Fibroblast of gingiva (primary cell): Measurements from ENCODE around the gene ERGIC3.
"Not testable (repeated sequence)": the region's sequence is repeated elsewhere in the genome, so short reads cannot be mapped to it uniquely, and the experiment has no call there.

Experiments used
- DNase-seq: peaks from one replicate; pipeline ENCODE4 v3.0.0-alpha.2; 2011; ENCODE audit warnings: low read depth

ERGIC3 gene

DNA sequence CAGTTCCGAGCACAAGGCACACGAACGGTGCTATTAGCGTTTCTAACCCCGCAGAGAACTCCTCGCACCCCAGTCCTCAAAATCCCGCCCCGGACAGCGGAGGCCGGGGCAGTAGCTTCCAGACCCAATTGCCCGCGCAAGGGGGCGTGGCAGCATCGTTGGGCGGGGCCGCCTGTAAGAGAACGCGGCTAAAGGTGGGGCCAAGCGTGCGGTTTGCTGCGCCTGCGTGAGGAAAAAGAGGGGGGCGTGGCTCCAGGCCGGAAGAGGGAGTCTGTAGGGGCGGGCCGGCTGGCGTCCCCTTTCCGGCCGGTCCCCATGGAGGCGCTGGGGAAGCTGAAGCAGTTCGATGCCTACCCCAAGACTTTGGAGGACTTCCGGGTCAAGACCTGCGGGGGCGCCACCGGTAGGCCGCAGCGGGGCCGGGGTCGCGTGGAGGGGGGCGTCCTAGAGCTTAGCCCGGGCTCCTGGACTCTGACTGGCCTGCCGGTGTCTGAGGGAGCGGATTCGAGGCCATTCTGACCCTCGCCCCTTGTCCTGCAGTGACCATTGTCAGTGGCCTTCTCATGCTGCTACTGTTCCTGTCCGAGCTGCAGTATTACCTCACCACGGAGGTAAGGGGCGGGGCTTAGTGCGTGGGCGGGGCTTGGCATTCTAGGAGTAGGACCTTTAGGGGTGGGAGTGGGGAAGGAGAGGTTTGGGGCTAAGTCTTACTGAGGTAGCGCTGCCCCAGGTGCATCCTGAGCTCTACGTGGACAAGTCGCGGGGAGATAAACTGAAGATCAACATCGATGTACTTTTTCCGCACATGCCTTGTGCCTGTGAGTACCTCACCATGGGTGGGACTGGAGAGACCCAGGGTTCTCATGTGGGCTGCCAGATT is at the start of gene ERGIC3:
Gene ERGIC3, plus strand, starts transcription at position 296 of the 880 bp plus-strand sequence. Its CDS starts 20 bp downstream, at position 316.
- peak; percentile 93 for DNase-seq

DNA sequence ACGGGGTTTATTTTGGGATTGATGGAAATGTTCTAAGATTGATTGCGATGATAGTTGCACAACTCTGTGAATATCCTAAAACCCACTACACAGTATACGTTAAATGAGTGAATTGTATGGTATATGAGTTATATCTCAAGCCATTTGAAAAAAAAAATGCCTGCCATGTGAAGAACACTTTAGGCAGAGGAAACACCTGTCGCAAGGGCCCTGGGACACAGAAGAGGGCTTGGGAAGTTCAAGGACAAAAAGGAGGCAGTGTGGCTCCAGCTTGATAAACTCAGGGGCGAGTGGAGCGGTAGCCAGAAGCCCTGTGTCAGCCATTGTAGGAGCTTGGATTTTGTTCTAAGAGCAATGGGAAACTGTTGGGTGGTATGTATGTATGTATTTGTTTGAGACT is 49.5 kb upstream of the ERGIC3 start:
- no peak for DNase-seq

- no peak for DNase-seq
These were observed 45.4 kb upstream of the ERGIC3 start for GRCh38 chr20:35496481-35496880.

- no peak for DNase-seq
These were observed 44.6 kb upstream of the ERGIC3 start for GRCh38 chr20:35497320-35497719.

DNA sequence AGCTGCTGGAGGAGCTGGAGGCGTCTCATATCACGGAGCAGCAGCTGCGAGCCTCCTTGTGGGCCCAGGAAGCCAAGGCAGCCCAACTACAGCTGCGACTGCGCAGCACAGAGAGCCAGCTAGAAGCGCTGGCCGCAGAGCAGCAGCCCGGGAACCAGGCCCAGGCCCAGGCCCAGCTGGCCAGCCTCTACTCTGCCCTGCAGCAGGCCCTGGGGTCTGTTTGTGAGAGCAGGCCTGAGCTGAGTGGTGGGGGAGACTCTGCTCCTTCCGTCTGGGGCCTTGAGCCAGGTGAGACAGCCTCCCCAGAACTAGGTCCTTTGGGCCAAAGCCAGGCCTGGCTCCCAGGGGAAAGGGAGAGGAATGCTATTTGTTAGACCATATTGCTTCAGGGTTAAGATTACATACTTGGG is 44.1 kb upstream of the ERGIC3 start:
- DNase-seq: no peak

DNA sequence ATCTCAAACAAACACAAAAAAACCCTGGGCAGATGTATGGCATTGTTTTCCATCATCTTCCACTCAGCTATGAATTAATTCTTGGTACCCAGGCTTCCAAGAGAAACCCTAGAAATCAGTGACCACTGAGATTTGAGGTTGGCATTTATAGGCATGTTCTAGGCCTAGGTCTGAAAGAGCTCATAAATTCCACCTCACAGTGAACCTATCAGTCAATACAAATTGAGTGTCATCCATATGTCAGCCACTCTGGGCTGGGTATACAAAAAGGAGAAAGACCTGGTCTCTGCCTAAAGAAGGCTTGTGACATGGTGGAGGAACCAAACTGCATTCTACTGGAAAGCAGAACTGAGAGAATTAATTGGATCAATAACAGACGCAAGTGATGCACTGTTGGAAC is 42.6 kb upstream of the ERGIC3 start:
- DNase-seq: no peak

- no peak for DNase-seq
These were observed 39.5 kb upstream of the ERGIC3 start for GRCh38 chr20:35502352-35502751.

- DNase-seq: no peak
These were observed 38.6 kb upstream of the ERGIC3 start for GRCh38 chr20:35503281-35503680.

DNA sequence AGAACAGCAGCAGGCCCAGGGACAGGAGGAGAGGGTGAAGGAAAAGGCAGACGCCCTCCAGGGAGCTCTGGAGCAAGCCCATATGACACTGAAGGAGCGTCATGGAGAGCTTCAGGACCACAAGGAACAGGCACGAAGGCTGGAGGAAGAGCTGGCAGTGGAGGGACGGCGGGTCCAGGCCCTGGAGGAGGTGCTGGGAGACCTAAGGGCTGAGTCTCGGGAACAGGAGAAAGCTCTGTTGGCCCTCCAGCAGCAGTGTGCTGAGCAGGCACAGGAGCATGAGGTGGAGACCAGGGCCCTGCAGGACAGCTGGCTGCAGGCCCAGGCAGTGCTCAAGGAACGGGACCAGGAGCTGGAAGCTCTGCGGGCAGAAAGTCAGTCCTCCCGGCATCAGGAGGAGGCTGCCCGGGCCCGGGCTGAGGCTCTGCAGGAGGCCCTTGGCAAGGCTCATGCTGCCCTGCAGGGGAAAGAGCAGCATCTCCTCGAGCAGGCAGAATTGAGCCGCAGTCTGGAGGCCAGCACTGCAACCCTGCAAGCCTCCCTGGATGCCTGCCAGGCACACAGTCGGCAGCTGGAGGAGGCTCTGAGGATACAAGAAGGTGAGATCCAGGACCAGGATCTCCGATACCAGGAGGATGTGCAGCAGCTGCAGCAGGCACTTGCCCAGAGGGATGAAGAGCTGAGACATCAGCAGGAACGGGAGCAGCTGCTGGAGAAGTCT is 37.9 kb upstream of the ERGIC3 start:
- no peak for DNase-seq

GRCh38 chr20:35504751-35505150 is 37.1 kb upstream of the ERGIC3 start:
- no peak for DNase-seq

GRCh38 chr20:35506179-35506578 is 35.7 kb upstream of the ERGIC3 start:
- no peak for DNase-seq

GRCh38 chr20:35506872-35507638 is 34.8 kb upstream of the ERGIC3 start:
- DNase-seq: no peak

DNA sequence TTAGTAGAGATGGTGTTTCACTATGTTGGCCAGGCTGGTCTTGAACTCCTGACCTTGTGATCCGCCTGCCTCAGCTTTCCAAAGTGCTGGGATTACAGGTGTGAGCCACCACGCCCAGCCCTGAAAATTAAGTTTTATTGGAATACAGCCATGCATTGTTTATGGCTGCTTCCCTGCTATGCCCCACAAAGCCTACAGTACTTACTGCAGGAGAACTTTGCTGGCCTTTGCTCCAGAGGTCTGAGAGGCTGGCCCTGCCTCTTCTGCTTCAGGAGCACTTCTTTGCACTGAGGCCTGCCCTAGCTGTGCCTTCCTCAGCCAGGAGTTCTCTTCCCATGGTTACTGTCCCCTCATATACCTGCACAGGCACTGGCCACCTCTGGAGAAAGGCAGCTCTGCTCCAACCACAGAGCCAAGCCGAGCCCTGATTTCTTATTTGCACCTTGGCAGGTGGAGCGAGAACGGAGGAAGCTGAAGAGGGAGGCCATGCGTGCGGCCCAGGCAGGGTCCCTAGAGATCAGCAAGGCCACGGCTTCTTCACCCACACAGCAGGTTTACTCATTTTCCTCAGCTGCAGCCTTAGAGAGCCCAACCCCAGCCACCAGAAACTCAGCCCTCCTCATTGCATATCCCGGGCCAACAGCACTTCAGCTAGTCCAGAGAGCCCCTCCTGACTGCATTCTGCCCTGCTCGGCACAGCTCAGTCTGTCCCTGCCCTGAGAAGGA is 33.2 kb upstream of the ERGIC3 start:
- DNase-seq: no peak

DNA sequence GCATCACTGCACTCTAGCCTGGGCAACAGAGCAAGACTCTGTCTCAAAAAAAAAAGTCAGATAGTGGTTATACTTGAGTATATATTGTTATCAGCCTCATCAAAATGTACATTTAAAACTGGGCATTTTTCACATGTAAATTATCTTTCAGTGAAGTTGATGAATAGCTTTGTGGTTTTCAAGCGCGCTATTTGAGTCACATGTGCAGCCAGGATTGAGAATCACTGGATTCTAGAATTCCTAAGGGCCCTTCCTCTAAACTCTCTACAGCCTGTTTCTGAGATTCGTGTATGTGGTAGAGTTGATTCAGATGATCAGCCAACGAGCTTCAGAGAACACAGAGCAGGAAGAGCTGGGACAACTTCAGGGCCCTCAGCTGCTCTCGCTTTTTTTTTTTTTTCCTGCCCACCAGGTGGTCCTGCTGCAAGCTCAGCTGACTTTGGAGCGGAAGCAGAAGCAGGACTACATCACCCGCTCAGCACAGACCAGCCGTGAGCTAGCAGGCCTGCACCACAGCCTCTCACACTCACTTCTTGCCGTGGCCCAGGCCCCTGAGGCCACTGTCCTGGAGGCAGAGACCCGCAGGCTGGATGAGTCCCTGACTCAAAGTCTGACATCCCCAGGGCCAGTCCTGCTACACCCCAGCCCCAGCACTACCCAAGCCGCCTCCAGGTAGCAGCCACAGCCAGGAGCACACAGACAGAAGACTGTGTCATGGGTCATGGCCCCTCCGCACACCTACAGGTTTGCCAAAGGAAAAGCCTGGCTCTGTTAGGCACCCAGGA is 30.7 kb upstream of the ERGIC3 start:
- DNase-seq: no peak

DNA sequence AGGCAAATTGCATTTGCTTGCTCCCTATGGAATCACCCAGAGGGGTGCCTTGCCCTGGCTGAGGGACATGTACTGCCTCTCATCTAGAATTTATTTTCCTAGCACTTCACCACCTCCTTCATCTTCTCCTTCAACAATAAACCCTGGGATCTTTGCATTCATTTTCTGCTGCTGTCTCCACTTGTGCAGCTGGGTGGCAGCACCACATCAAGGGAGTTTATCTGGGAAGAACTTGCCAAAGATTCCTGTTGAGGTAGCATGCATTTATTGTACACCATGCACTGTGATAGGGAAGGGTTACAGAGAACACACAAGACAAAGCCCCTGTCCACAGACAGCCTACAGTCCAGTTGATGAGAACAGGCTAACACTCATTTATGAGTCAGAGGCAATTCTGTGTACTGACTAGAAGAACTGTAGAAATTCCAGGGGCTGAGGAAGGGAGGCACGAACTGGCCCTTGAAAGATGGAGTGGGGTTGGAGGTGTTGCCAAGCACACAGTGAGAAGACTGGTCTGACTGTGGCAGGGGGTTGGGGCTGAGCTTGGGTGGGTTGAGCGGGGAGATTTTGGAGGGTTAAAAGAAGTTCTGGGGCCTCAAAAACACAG is 30.0 kb upstream of the ERGIC3 start:
- DNase-seq: peak; percentile 35

GRCh38 chr20:35514371-35514932 is 27.4 kb upstream of the ERGIC3 start:
- DNase-seq: no peak

DNA sequence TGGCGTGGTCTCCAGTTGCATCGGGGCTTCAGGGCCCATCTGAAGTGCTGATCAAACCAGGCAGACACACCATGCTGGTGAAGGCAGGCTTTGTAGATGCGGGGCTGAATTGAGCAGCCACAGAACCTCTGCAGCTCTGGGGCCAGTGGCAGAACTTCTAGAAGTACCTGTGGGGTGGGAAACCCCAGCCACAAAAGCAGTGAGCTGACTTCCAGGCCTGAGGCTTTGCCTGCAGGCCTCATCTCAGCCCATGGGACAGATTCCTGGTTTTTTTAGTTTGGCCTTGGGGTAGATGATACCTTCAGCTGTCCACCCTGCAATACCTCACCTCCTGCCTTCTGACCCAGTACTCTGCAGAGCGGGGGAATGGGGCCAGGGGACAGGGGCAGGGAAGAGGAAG is 26.5 kb upstream of the ERGIC3 start:
- DNase-seq: no peak

DNA sequence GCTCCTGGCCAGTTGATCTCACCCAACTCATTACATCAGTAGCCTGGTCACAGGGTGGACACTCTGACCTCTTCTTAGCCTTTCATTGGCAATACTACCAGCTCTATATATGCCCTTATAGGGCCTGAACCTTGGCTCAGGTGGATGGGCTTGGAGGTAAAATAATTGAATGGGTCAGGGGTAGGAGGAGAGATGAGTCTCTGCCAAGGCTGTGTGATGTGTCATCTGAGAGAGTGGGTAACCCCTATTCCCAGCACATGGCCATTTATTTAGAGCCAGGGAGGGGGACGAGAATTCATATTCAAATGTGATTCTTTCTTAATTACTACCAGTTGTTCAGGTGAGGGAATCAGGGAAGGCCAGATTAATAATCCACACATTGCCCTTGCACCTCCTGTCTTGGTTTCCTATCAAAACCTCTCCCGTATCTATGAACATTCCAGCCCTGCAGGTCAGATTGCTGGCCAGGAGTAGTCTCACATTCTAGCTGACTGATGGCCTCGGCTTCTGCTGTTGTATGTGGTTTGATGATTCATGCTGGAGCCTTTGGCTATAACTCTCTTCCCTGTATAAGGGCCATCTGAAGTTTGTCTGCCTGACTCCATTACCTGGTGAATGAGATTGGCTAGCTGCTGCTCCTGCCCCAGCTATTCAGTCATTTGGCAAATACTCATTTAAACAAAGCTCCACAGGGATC is 25.8 kb upstream of the ERGIC3 start:
- DNase-seq: peak; percentile 52

GRCh38 chr20:35517125-35517524 is 24.8 kb upstream of the ERGIC3 start:
- DNase-seq: no peak

DNA sequence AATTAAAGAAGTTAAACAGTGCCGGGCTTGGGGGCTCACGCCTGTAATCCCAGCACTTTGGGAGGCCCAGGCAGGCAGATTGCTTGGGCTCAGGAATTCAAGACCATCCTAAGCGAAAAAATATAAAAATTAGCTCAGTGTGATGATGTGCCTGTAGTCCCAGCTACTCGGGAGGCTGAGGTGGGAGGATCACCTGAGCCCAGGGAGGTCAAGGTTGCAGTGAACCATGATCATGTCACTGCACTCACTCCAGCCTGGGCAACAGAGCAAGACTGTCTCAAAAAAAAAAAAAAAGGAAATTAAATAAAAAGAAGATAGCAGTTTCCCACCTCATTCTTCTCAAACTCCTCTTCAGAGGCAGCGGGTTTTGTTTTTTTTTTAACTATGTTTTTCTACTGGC is 24.1 kb upstream of the ERGIC3 start:
- not testable (repeated sequence) for DNase-seq
